GM19395 (cell line): Measurements from ENCODE around the gene MCTP2.

Experiments used
- ATAC-seq: cut with Tn5 transposase; IDR thresholded peaks from one replicate; pipeline ENCODE4 v1.9.1; 2021; ENCODE audit warnings: mild to moderate bottlenecking, moderate library complexity; ENCODE audit not compliant: unreplicated experiment

Gene MCTP2

DNA sequence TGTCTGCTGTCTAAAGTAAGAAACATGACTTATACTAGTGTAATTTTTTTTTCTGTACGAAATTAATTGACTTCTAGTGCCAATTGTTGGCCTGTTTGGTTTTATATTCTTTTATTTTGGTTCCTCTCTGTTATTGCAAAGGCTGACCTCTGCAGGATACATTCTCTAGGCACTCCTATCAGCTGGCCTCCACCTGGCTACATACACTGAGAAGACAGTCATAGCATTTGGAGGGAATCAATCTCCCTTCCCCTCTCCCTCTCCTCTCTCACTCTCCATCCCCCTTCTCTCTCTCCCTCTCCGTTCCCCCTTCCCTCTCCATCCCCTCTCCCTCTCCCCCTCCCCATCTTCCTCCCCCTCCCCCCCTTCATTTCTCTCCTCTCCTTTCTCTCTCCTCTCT is 116.7 kb downstream of the MCTP2 start:
- ATAC-seq, result no peak

DNA sequence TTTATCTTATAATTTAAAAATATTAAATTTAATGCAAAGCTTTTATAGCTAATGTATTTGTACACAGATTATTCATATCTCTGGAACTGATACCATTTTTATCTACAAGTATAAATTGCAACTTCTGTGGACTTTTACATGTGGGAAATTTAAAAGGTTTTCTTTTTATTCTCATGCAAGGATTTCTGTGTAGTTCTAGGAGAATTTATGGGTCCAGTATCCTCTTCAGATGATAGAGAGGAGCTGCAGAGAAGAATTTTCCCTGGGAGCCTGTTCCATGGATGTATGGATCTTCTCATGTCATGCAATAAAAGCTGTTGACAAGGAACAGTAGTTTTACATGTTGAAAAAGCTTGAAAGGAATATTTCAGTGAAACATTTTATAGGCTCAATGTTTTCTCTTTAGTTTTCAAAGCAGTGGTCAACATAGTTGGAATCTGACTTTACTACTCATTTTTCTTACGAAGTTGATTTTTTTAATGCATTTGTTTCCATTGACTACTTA is 119.7 kb downstream of the MCTP2 start:
- no peak for ATAC-seq

DNA sequence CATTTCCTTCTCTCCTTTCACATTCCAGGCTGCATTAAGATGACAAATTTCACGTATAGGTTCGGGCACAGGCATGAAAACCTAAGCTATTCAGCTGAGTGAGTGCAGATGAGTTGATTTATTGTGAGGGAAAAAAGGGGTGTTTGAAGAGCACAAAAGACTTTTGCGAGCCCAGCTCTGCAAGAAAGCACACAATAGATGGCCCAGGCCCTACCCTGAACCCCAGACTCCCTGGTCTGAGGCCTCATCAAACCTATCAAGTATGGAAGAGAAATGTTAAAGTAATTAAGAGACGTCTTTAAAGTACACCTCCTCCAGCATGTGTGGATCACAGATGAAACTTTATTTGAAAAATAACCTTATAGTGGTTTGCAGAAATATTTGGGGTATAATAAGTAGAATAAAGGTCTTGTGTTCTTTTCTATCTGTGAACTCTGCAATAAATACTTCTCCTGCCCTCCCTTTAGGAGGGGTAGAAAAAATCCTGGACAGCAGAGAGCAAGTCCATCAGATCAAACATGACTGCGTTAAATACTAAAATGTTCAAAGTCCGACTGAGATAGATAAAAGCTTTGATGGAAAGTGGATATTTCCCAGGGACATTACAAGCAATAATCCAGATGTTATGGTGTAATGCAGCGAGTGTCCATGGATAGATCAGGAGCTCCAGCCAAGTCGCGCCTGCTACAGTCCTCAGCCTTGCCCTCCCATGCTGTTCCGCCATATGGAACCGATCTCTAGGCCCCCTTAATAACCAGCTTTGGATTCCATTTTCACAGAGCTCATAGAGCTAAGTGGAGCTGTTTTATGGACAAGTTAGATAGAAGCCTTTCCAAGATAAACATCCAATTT is 121.5 kb downstream of the MCTP2 start:
- no peak for ATAC-seq

DNA sequence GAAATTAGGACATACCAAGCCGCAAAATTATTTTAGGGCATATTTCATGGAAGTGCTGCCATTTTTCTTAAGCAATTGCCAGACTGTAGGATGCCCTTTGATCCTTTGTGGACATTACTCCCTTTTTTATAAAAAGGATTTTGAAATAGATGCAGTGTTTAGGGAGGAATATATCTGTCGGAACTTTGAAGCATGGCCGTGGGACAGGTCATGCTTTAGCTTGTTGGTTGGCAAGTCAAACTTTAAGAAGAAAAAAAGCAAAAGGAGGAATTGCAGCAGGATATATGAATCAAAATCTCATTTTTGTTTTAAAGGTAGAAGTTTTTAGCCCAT is 122.1 kb downstream of the MCTP2 start:
- no peak for ATAC-seq

DNA sequence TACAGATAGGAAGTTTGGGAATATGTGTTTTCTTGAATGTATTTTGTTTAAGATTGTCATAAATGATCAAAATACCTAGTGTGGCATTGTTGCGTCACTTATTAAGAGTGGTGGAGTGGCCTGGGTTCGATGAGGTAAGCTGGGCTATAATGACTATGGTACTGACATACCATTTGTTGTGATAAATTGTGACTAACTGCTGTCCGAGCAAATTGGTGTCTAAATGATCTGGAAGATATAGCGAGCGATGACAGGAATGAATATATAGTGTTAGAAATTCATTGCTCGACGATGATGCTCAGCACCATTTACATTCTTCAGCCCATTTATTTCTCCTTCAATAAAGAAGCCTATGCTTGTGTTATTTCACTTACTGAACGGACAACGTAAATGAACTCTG is 123.3 kb downstream of the MCTP2 start:
- no peak for ATAC-seq

DNA sequence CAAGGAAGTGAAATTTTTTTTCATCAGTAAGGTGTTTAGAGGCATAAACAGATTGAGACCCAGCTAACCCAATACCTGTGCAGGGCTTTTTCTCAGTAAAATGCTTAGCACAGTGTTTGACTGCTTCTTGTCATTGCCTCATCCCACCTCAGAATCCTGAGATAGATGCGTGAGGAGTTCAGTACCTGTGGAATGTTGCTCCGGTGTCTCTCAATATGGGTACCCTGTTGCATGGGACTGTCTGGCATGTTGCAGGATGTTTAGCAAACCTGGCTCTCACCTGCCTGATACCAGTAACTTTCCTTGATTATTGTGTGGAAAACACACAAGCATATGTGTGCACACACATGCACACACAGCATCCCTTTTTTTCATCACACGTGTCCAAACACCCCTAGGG is 128.4 kb downstream of the MCTP2 start:
- ATAC-seq, result no peak

DNA sequence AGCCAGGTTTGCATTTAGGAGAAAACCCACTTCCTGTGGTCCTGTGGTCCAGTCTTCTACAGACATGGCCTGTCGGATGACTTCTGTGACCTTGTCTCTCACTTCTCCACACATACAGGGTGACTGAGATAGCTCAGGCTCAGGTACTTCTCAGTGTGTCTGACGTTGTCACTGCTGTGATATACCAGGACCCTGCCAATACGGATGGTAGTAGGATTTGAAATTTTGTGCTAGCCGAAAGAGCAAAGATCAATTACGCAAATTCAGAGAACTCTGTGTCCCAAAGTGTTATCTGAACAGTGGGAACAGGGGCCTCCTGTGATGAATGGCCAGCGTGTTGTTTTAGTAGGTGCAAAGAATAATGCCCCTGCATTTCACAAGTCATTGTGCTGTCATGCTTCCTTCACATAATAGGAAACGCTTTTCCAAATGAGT is 128.9 kb downstream of the MCTP2 start:
- ATAC-seq, result no peak

- no peak for ATAC-seq
Observed at GRCh38 chr15:94362385-94363092, 131.2 kb downstream of the MCTP2 start.

GRCh38 chr15:94363382-94363781 is 132.0 kb downstream of the MCTP2 start:
- no peak for ATAC-seq

DNA sequence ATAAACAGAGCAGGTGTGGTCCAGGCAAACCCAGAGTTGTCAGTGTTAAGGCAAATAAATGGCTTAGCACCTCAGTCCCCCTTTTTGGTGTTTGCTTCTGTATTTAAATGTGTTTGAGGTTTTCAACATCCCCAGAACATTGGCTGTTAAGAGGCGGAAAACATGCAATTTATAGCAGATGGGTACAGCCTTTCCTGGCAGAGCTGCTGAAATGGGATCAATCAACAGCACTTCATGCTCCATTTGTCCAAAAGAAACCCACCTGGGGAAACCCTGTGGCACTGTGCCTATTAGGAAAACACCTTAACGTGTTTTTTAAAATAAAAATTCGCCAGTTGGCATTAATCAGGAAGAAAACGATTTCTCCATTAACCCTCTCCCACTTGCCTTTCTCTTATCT is 135.4 kb downstream of the MCTP2 start:
- no peak for ATAC-seq

- no peak for ATAC-seq
Observed at GRCh38 chr15:94367726-94368535, 136.6 kb downstream of the MCTP2 start.

- ATAC-seq, result no peak
Observed at GRCh38 chr15:94370206-94370935, 139.0 kb downstream of the MCTP2 start.

- ATAC-seq, result no peak
Observed at GRCh38 chr15:94370936-94371285, 139.6 kb downstream of the MCTP2 start.

GRCh38 chr15:94372821-94373220 is 141.5 kb downstream of the MCTP2 start:
- ATAC-seq, result no peak

GRCh38 chr15:94375997-94376396 is 144.6 kb downstream of the MCTP2 start:
- ATAC-seq, result no peak

DNA sequence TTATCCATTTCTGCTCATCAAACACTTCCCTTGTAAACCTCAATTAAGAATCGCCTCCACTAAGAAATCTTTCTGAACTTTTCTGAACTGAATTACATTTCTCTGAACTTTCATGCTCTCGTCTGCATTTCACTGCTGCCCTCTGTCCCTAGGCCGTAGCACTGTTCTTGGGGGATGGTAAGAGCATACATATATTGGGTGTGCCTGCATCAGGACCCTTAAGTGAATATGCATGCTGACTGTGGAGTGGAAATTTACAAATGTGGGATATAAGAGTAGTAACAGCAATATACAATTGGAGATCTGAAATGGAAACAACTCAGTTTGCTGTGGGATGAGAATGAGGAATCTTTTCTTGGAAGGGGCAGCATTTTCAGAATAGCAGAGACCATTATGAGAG is 148.6 kb downstream of the MCTP2 start:
- no peak for ATAC-seq

DNA sequence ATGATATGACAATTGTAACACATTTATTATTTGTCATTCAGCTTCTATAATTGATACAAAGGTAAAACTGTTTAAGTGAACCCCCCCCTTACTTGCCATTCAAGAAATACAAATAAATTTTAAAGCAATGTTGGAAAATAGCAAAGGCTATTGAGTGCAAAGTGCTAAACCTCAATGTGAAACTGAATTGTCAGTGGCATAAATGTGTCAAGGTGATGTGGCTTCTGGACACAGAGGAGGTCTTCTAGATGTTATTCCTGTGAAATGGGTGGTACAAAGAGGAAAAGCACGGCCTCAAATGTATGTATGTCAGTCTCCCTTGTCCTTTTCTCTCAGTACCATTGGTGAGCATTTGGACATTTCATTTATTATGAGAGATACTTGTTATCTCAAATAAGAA is 149.4 kb downstream of the MCTP2 start:
- ATAC-seq, result no peak

DNA sequence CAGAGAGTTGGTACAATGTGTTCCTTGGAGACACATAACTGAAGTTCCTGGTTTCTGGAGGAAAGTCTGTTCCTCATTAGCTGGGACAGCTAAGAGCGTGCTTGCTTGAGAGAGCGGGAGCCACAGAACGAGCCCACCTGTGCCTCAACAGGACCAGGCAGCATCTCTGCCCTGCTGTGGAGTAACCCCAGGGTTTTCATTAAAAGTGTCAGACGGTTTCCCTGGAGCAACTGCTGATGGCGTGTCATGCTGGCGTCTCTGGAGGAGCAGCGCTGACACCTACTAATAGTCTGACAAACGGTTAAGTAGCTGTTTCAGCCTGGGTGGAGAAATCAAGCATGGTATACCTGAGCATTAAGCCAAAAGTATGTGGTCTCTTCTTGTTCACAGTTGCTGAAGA is 150.0 kb downstream of the MCTP2 start:
- ATAC-seq, result no peak

DNA sequence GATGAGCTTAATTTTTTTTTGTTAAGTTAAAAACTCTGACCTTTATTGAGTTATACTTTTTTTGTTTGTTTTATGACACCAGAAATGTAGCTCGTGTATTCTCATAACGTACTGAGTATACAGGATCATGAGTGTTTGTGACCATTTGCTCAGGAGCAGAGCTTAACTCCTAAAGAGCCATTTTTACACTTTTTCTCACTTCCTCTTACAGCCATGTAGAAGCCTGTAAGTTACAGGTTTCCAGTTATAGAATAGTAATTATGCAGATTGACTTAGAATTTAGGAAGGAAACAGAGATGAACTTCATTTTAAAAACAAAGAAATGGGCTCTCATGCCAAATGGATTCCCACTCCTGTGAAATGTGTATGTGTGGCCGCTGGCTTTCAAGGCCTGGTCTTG is 151.7 kb downstream of the MCTP2 start:
- ATAC-seq, result no peak

DNA sequence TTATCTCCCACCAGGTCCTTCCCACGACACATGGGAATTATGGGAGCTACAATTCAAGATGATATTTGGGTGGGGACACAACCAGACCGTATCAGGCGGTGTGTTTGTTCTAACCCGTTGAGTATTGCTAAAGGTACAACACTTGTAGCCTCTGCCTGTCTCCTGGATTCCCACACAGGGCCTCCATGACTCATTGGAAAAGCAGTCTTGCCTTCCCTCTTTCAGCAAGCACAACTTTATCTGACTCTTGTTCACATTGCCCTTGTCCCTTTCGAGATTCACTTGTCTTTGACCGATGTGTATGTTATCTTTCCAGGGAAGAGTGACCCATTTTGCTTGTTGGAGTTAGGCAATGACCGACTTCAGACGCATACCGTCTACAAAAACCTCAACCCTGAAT is 152.3 kb downstream of the MCTP2 start:
- ATAC-seq, result no peak

DNA sequence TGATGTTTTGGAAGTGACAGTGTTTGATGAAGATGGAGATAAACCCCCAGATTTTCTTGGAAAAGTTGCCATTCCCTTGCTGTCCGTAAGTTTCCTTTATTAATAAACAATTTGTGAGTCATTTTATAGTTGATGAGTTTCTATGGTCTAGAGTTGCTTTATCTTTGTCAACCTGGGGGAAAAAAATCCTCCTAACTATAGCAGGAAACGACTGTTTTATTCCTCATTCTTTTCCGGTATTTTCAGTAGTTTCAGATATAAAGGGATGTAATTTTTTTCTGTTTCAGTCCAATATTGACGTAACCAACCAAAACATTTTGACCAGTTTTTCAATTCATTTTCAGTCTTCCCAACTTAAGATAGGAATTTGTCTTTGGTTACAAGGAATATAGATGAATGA is 154.1 kb downstream of the MCTP2 start:
- ATAC-seq, result no peak
